Activated CD4-positive, alpha-beta T cell treated with anti-CD3 and anti-CD28 coated beads for 4 hours (primary cell): Measurements from ENCODE around the gene SLC5A10.
A peak's percentile ranks its signal among the peaks of the same experiment; 100 is the strongest.
"Not testable (repeated sequence)": the region's sequence is repeated elsewhere in the genome, so short reads cannot be mapped to it uniquely, and the experiment has no call there.

Experiments
- DNase-seq, 2 donors: peaks; one replicate each; pipeline ENCODE4 v3.0.0-alpha.2; 2020

Gene SLC5A10

DNA sequence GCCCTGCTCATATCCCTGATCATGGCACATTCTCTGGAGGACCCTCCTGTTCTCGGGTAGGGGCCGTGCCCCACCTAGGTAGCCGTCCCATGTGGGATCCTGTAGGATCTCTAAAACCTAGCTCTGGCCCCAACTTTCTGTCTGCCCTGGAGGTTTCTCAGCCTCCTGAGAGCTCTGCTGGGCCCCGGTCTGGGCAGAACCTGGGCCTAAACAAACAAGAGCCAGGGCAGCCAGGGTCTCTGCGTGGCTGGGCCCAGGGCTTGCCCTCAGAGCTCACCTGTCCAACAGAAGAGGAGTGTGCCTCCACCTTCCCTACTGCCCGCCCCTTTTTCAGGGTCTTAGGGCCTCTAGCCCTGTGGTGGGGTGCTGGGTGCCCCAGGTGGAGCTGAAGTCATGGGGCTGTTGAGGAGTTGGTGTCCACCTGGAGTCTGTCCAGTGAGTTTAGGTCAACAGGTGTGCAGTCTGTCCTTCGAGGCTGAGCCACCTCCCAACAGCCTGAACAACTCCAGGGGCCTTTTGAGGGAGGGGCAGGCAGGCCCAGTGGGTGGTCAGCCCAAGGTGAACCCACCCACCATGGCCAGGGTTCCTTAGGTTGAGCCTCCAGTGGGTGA lies 69.2 kb downstream of the SLC5A10 start:
- not testable (repeated sequence) for DNase-seq

DNA sequence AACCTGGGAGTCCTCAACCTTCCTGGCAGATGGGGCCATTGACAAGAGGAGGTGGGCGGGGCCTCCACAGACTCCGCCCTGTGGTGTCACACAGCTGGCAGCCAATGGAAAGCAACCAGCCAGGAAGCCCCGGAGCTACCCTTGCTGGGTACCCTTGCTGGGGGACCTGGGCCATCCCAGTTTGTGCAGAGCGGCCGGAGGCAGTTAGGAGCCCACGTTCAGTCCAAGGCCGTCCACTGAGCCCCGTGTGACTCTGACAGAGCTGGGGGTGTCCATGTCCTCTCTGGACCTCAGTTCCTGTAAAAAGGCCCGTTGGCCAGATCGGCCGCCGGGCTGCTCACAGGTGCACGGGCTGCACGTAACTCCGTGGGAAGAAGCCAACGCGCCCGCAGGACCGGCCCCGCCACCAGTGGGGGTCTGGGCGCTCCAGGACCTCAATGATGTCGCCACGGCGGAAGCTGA lies 69.7 kb downstream of the SLC5A10 start:
- DNase-seq, result peak; percentile 32 to 34

DNA sequence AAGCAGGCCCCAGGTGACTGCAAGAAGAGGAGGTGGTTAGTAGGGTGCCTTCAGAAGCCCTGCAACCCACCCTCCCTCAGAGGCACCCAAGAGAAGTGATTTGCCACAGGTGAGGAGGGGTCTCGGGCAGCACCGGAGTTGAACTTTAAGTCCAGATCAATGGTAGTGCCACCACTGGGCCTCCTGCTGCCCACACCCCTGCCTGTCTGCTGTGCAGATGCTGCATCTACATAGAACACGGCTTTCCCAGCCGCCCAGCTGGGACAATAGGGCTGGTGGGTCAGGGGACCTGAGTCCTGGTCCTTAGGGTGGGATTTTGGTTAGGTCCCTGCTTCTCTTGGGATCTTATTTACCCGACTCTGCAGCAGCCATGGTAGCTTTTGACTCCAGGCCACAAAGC lies 70.2 kb downstream of the SLC5A10 start:
- DNase-seq, result no peak

DNA sequence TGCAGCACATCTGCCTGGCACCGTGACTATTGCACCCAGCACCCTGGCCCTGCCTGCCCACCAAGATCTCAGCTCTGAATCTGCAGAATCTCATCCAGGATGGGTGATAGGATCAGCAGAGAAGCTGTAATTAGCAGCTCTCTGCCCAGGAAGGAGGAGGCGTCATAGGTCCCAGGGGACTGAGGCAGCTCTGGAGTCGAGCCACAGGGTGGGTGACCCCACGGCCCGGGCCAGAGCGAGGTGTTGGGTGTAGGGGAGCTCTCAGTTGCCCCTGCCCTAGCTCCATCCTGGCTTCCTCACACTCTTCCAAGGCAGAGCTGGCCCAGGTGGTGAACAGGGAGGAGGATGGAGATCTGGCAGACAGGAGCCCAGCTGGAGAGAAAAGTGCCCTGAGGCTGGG lies 70.8 kb downstream of the SLC5A10 start:
- DNase-seq, result no peak

DNA sequence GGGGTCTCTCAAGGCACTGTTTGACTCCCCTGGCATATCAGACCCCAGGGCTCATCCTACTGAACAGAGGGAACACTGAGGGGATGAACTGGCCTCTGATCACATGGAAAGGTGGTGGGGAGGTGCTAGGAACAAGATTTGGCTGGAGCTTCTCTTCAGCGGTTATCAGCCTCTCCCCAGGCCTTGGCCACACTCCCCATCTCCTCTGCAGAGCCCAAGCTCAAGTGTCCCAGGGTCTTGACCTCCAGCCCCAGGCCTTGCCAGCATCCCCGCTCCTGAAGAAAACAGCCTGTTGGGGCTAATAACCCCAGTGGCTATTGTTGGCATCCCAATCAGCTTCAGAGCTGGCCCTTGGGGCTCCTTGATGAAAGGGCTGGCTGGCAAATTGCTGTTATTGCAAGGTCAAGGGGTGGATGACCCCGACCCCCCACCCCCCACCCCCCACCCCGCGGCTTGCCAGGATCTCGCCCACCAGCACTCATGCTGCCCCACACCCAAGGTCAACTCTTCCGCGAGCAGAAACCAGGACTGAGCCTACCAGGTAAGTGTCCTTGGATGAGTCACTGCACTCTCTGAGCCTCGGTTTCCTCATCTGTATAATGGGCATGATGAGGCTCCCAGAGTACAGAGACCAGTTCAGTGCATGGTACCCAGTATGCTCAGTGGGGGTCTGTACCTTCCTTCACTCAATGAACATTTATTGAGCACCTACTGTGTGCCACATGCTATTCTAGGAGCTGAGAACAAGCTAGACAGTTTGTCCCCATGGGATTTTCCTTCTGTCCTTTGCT lies 71.4 kb downstream of the SLC5A10 start:
- DNase-seq, result no peak

DNA sequence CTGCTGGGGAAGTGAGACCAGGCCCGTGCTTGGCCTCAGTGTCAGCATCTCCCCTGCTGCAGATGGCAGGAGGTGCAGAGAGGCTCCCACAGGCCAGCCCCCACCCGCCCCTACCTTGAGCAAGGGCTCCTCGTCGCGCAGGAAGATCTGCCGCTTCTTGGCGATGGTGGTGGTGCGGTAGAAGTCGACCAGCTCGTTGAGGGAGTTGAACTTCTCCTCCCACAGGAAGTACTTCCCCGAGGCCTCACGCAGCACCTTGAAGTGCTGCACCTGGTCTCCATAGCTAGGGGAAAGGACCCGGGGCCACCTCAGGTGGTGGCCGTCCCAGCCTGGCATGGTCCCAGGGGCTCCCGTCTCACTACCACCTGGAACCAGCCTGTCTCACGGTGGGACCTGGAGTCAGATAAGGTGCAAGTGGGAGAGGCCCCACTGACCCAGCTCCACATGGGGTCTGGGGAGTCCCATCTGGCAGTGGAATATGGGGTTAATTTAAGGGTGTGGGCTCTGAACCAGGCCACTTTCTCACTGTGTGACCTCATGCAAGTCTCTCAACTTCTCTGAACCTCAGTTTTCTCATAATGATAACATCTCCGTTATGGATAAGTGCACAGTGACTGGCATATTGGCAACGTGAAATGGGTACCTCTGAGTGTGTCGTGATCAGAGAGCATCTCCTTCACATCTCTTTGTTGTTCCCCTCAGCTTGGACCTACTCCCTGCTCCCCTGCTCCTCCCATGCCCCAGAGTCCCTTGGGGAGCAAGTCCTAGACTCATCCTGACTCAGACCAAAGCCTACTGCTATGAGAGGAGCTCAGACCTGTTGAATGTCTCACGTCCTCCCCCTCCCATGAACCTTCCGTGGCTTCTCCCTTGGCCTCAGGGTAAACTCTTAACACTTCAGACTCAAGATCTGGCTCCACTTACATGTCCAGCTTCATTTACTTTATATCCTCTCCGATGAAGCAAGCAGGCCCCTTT lies 72.4 kb downstream of the SLC5A10 start:
- no peak for DNase-seq

DNA sequence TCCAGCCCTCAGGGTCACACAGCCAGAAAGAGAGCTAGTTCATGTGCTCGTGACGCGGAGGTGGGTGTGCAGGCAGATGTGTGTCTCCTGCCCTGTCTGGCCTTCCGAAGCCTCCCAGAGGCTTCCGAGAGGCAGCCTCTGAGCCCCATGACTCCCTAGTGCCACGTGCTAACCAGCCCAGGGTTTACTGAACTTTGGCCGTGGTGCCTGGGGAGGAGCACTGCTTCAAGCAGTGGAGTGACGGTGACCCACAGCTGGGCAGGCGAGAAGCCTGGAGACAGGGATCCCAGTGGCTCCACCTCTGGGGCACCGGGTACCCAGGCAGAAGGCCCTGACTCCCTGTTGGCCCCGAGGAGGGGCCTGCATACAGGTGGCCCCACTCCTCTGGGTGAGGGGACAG lies 76.7 kb downstream of the SLC5A10 start:
- DNase-seq, result not testable (repeated sequence)

DNA sequence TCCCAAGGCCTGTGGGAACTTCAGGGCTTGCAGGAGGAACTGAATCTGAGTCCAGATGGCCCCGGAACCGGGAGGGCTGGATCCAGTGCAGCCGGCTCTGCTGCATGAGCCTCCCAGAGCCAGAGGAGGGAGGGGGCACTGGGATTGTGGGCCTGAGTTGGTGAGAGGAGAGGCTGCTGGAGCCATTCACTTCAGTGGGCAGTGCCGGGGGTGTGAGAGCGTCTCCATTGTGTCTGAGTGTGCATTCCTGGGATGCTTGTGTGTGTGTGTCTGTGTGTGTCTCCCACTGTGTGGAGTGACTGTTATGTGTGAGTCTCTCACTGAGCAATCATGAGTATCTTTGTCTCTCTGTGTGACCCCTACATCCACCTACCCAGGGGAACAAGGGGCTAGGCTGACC lies 77.8 kb downstream of the SLC5A10 start:
- DNase-seq, result not testable (repeated sequence)

DNA sequence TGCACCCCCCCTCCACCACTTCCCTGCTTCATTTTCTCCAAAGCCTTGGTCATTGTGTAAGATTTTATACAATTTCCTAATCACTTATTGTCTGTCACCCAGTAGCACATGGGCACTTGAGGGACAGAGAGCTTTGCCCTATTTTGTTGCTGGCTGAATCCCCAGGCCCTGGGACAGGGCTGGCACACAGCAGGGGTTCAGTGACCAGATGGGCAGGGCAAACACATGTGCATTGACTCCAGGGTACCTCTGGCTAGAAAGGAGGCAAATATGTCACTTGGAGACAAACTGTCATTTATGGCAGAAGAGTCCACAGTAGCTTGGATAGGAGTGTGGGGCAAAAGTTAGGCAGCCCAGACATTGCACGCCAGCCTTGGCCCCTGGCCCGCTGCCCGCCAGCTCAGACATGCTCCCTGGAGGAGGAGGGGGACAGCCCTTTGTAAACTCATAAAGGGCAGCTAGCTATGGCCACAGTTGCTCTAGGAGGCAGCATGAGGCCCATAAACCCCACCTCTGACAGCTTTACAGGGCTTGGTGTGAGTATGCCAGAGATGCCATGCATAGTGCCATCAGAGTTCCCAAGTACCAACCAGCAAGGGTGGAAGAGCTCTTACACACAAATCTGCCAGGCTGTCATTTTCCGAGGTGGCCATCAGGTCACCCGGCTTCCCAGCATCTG lies 78.9 kb downstream of the SLC5A10 start:
- DNase-seq, result not testable (repeated sequence)

DNA sequence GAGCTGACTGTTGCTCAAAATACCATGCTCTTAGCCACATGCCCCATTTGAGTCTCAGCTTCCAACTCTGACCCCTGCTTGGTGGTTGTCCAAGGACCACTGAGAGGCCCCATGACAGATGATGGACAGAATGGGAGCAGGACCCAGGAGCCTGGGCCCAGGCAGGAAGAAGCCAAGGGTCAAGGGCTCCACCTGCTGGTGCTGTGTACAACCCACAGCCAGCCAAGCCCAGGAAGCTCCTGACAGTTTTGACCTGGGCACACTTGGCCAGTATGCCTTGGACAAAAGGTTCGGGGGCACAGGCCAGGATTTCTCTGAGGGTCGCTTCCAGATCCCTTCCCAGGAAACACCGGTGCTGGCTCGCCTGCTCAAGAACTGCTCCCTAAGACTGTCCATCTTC lies 79.8 kb downstream of the SLC5A10 start:
- DNase-seq, result peak; percentile 31 to 49

DNA sequence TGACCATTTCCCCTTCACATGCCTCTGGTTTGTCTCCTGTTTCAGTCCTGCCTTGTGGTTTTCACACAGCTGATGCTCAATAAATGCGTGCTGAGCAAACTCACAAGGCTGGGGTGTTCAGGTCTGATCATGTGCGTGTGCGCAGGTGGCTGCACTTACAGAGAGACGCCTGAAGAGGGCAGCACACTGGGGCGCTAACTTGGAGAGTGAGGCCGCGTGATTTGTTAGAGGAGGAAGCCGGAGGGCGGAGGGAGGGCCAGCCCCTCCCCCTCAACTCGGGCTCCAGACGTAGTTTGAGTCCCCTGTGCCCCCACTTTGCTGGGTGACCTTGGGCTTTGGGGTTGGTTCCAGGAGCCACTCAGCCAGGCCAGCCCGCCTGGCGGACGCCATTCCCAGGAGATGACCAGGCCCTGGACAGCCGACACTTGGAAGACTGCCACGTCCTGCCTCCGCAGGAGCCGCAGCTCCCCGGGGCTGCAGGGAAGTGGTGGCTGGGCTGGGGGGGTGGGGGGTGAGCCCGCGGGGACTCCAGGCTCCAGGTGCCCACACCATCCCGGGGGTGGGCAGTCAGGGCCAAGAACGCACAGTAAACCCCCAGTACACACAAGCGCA lies 80.5 kb downstream of the SLC5A10 start:
- not testable (repeated sequence) for DNase-seq

DNA sequence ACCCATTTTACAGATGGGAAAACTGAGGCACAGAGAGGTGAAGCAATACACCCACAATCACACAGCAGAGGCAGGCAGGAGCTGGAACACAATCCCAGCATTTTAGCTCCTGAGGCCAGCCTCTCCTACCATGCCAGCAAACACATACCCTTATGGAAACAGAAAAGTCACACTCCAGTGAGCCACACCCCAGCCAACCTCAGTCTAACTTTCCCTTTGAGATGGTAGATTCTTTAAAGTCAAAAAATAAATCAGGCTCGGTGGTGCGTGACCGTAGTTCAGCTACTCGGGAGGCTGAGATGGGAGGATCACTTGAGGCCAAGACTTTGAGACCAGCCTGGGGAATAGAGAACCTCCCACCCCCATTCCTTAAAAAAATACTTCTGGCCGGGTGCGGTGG lies 84.2 kb downstream of the SLC5A10 start:
- not testable (repeated sequence) for DNase-seq

DNA sequence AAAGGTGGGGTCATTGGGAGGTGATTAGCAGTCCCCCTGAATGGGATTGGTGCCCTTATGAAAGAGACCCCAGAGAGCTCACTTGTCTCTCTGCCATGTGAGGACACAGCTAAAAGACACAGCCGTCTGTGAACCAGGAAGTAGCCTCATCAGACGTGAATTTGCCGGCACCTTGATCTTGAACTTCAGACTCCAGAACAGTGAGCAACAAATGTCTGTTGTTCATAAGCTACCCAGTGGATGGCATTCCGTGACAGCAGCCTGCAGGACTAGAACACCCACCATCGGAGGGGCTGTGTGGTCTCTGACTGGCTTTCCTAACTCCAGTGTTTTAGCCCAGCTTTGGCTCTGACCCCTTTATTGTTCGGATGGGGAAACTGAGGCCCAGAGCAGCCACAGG lies 85.6 kb downstream of the SLC5A10 start:
- peak in 1 of 2 donors; percentile 0 for DNase-seq

DNA sequence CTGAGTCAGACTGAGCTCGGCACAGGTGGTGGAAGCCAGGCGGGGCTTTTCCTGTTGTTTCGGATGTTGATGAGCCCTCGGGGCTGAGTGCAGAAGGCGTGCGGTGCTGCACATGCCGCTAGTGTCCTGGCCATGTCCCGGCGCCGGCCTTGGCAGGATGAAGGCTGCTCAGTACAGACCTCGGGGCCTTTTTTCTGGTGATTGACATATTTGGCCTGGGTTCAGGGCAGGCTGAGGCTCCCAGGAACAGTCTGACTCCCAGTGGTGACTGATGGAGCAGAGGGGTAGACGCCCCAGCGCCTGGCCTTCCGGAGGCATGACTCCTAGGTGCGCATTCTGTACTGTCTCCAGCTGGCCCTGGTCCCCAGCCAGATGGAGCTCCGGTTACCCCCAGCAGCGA lies 86.0 kb downstream of the SLC5A10 start:
- DNase-seq, result not testable (repeated sequence)

DNA sequence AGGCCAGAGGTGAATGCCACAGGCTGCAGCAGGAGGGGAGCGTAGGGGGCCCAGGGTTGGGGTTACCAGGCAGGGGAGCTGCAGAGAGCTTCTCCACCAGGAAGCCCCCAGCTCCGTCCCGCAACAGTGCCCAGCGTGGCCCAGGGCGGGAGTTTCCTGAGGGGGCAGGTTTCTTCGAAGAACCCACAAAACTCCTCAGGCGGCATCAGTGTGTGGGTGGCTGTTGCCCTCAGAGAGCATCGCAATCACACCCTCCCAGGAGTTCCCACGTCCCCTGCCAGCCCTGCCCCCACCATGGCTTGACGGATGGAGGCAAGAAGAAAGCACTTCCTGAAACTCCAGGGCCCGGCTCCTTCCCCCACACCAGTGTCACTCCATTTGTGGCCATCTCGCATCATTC lies 86.8 kb downstream of the SLC5A10 start:
- DNase-seq, result not testable (repeated sequence)

DNA sequence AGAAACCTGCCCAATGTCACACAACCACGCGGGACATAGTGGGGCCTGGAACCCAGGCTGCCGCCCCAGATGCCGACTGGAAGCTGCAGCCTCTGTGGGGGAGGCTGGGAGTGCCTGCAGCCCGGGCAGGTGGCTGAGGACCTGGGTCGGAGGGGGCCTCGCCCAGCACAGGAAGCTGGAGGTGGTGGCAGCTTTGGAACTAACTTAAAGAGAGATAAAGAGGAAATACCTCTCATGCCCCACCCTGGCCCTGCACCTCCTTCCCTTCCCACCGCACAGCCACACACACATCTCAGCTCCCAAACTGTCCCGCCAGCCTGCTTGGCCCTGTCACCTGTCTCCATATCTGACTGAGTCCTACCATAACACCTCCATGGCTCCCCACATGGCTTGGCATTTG lies 88.4 kb downstream of the SLC5A10 start:
- DNase-seq, result not testable (repeated sequence)

DNA sequence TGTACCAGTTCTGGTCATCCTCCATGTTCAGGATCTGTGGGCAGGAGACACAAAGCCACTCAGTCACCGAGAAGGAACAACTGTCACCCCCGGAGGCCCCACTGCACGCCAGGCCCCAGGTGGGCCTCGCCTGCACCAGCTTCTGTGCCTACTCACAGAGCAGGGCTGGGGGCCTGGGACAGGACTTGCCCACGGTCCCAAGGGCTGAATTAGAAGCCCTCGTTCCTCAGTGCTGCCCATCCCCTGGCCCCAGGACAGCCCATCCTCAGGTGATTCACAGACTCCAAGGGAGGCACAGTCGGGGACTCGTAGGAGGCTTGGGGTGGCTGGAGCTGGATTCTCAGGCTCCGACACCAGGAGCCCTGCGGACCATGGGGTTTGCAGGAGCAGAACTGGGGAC lies 89.9 kb downstream of the SLC5A10 start:
- DNase-seq, result not testable (repeated sequence)

DNA sequence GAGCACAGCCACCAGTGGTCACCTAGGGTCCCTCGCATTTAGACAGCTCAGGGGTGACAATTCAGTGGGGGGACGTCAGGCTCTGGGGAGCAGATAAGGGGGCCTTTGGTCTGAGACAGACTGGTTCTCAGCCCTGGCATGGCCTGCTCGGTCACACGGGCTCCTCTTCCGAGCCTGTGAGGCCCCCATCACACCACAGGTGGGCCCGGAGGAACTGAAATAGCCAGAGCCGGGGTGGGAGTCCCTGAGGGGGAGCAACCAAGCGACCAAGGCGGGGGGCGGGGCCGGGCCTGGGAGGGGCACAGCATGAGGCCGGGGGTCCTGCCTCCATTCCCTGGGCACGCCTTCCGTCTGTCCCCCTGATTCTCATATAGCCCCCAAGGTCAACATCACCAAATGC lies 90.4 kb downstream of the SLC5A10 start:
- not testable (repeated sequence) for DNase-seq

DNA sequence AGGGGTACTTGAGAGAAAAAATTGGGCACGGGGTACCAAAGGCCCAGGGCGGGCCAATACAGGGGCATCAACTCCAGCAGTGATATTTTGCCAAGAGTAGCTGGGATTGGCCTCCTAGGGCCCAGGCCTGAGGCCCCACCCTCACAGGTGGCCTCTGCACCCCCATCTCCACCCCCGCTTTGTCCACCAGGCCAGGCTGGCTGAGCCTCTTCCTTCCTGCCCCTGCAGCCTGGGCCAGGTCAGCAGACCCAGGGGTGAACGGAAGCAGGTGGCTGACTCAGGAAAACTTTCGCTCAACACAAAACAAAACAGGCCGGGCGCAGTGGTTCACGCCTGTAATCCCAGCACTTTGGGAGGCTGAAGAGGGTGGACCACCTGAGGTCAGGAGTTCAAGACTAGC lies 91.1 kb downstream of the SLC5A10 start:
- not testable (repeated sequence) for DNase-seq

DNA sequence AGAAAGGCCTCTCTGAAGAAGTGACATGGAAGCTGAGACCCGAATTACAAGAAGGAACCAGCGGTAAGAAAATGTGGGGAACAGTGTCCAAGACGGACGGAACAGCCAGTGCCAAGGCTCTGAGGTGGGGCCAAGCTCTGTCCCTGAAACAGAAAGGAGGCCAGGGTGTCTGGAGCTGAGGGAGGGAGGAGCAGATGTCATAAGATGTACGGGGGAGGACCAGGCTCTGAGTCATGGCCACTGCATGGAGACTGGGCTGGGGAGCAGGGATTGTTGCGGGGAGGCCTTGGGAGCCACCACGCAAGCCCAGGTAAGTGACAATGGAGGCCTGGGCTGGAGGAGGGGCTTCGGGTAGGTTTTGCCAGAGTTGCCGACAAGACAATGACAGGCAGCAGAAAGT lies 92.7 kb downstream of the SLC5A10 start:
- not testable (repeated sequence) for DNase-seq

DNA sequence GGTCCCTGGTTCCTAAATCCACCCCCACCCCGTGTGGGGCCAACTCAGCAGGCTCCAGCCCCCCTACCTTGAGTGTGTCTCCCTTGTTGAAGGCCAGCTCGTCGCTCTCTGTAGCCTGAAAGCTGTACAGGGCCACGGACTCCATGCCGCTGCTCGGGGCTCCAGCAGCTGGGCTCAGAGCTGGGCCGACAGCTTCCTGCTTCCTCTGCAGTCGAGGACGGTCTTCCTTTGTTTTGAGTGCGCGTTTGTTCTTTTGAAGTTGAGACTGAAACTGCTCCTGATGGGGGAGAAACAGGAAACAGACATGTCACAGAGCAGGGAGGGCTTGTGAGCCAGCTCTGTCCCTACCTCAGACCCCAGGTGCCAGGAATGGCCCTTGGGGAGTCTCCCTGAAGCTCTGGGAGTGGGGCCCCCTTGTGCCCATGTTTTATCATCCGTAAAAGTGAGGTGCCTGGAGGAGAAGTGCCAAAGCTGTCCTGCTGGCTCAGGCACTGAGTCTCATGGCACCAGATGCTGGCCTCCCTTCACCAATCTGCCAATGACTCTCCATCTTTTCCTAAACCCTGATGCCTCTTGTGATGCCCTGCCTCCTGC lies 94.9 kb downstream of the SLC5A10 start, which contains the start of gene GRAP:
Gene GRAP (minus strand): TSS at position 176 of the 594 bp plus-strand sequence. CDS start 31 bp downstream, at position 145.
- DNase-seq, result not testable (repeated sequence)
